HepG2 (cell line): ENCODE data around the gene ZNF853. TPM values are rescaled to one million over a fixed set of nuclear protein-coding genes. Genes with fewer than 3 reads are reported as not detected.
A peak's percentile ranks its signal among the peaks of the same experiment; 100 is the strongest.

Experiments used
- FOSL2 ChIP-seq: sonication (generic); formaldehyde crosslinking; IDR thresholded peaks from 2 replicates; pipeline ENCODE4 v1.4.0; 2020; ENCODE audit warnings: missing genetic modification reagents
- GATAD1 ChIP-seq: IDR thresholded peaks from 2 replicates; pipeline ENCODE4 v1.6.1; 2016; ENCODE audit warnings: missing genetic modification reagents, missing compliant biosample characterization
- HOXA5 ChIP-seq: sonication (generic); formaldehyde crosslinking; IDR thresholded peaks from 2 replicates; pipeline ENCODE4 v1.4.0; 2020; ENCODE audit warnings: missing genetic modification reagents
- ISX ChIP-seq: sonication (generic); formaldehyde crosslinking; conservative IDR thresholded peaks from 2 replicates; pipeline ENCODE4 v1.5.0; 2020; ENCODE audit warnings: missing genetic modification reagents
- KDM3A ChIP-seq: IDR thresholded peaks from 2 replicates; pipeline ENCODE4 v1.6.1; 2018; ENCODE audit warnings: low read depth, missing compliant biosample characterization
- KDM4B ChIP-seq: sonication (generic); formaldehyde crosslinking; IDR thresholded peaks from 2 replicates; pipeline ENCODE4 v1.4.0; 2020; ENCODE audit warnings: missing genetic modification reagents
- KLF13 ChIP-seq: sonication (generic); formaldehyde crosslinking; IDR thresholded peaks from 2 replicates; pipeline ENCODE4 v1.4.0; 2020; ENCODE audit warnings: mild to moderate bottlenecking, missing genetic modification reagents
- MED1 ChIP-seq: sonication (generic); formaldehyde crosslinking; IDR thresholded peaks from 2 replicates; pipeline ENCODE4 v1.4.0; 2020; ENCODE audit warnings: missing genetic modification reagents
- NFIB ChIP-seq: sonication (generic); formaldehyde crosslinking; IDR thresholded peaks from 2 replicates; pipeline ENCODE4 v1.9.0; 2021; ENCODE audit warnings: missing genetic modification reagents, mild to moderate bottlenecking, borderline replicate concordance
- POLR2G ChIP-seq: fragments of 200-400 bp; formaldehyde crosslinking; IDR thresholded peaks from 2 replicates; pipeline ENCODE4 v1.6.1; 2018; ENCODE audit warnings: mild to moderate bottlenecking, low read depth, low read length, moderate library complexity
- RBM22 ChIP-seq: fragments of 200-400 bp; formaldehyde crosslinking; optimal IDR thresholded peaks from 2 replicates; pipeline ENCODE3; 2017; ENCODE audit warnings: mild to moderate bottlenecking, low read length, moderate library complexity
- ZNF333 ChIP-seq: sonication (generic); formaldehyde crosslinking; IDR thresholded peaks from 2 replicates; pipeline ENCODE4 v1.4.0; 2020; ENCODE audit warnings: mild to moderate bottlenecking, missing genetic modification reagents, borderline replicate concordance
- ZNF777 ChIP-seq: sonication (generic); formaldehyde crosslinking; IDR thresholded peaks from 2 replicates; pipeline ENCODE4 v1.4.0; 2020; ENCODE audit warnings: missing genetic modification reagents
- polyA plus RNA-seq, 8 experiments: library from polyadenylated mRNA; depleted of rRNA in 3 of 8; stranded (reverse) in 7 of 8; unstranded in 1 of 8; fragments of >200 nt; fragmentation: Illumina TruSeq in 4 of 8; extraction: Trizol in 4 of 8; gene quantifications; 2 replicates each; pipeline versions ENCODE4 v1.2.1 to v1.2.3, GENCODE V29; 2011 to 2016; ENCODE audit warnings: low read depth in 4 of 8, missing spikeins in 1 of 8, mixed read lengths in 1 of 8; ENCODE audit not compliant: insufficient read depth in 1 of 8
- total RNA-seq, 5 experiments: library from RNA; depleted of rRNA; stranded (reverse); fragments of >200 nt; fragmentation: Illumina TruSeq; extraction: Trizol; gene quantifications; 2 replicates each; pipeline ENCODE4 v1.2.3, GENCODE V29; 2016; ENCODE audit warnings: low read depth in 1 of 5
- TF ChIP-seq, protein P1 (sequence below): sonication (generic); formaldehyde crosslinking; IDR thresholded peaks from 2 replicates; pipeline ENCODE4 v1.9.0; 2021; ENCODE audit warnings: missing genetic modification reagents, borderline replicate concordance
- TF ChIP-seq, protein P2 (sequence below): IDR thresholded peaks from 2 replicates; pipeline ENCODE4 v1.6.1; 2016; ENCODE audit warnings: mild to moderate bottlenecking
- TF ChIP-seq, protein P3 (sequence below), 2 experiments: sonication (generic) in 1 of 2; formaldehyde crosslinking in 1 of 2; IDR thresholded peaks; 2 replicates each; pipeline versions ENCODE4 v1.5.1 to v1.6.1; 2011 to 2020; ENCODE audit warnings: borderline replicate concordance in 1 of 2, low read depth in 1 of 2, low read length in 1 of 2, mild to moderate bottlenecking in 1 of 2, missing genetic modification reagents in 1 of 2, moderate library complexity in 1 of 2
- TF ChIP-seq, protein P4 (sequence below): sonication (generic); formaldehyde crosslinking; IDR thresholded peaks from 2 replicates; pipeline ENCODE4 v1.5.0; 2020; ENCODE audit warnings: missing genetic modification reagents
- TF ChIP-seq, protein P5 (sequence below): sonication (generic); formaldehyde crosslinking; IDR thresholded peaks from 2 replicates; pipeline ENCODE4 v1.4.0; 2020; ENCODE audit warnings: missing genetic modification reagents, borderline replicate concordance

The ZNF853 gene
- total and polyA plus RNA-seq, 2 of the 13 experiments (the other 11 are each of a cell fraction or from before 2014, with no cell fraction given): 2.1 to 6.2 TPM

DNA sequence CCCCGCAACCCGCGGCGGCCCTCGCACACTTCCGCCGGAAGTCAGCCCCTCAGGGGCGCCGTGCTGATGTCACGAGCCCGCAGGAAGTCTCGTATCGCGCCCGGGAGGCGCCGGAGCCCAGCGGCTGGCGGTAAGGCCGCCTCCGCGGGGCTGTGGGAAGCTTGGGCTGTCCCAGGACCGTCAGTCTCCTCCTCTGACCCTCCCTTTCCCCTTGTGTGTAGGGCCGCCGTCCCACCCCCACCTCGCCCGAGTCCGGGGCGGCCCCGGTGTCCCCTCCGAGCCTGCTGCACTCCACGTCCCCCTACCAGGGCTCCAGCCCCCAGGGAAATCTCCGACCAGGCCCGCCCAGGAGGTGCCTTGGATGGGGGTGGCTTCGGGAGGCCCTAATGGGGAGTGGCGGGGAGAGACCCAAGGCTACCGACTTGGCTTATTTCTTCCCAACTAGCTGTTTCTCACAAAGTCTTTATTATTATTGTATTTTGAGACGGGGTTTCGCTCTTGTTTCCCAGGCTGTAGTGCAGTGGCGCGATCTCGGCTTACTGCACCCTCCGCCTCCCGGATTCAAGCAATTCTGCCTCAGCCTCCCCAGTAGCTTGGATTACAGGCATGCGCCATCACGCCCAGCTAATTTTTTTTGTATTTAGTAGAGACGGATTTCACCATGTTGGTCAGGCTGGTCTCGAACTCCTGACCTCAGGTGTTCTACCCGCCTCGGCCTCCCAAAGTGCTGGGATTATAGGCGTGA lies 37.9 kb upstream of the ZNF853 start, which contains the start of gene ZDHHC4 (continued):
- TF ChIP-seq, protein P1, sequence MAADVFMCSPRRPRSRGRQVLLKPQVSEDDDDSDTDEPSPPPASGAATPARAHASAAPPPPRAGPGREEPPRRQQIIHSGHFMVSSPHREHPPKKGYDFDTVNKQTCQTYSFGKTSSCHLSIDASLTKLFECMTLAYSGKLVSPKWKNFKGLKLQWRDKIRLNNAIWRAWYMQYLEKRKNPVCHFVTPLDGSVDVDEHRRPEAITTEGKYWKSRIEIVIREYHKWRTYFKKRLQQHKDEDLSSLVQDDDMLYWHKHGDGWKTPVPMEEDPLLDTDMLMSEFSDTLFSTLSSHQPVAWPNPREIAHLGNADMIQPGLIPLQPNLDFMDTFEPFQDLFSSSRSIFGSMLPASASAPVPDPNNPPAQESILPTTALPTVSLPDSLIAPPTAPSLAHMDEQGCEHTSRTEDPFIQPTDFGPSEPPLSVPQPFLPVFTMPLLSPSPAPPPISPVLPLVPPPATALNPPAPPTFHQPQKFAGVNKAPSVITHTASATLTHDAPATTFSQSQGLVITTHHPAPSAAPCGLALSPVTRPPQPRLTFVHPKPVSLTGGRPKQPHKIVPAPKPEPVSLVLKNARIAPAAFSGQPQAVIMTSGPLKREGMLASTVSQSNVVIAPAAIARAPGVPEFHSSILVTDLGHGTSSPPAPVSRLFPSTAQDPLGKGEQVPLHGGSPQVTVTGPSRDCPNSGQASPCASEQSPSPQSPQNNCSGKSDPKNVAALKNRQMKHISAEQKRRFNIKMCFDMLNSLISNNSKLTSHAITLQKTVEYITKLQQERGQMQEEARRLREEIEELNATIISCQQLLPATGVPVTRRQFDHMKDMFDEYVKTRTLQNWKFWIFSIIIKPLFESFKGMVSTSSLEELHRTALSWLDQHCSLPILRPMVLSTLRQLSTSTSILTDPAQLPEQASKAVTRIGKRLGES (CRISPR knock-in tag): no peak
- TF ChIP-seq ISX (no peak), POLR2G (peak; percentile 95), KLF13 (no peak), RBM22 (peak; percentile 57), MED1 (CRISPR knock-in tag) (peak; percentile 84), ZNF333 (0 out of 2 replicates have a peak, but pooled peaks have one; percentile 8), NFIB (CRISPR knock-in tag) (no peak), HOXA5 (CRISPR knock-in tag) (peak; percentile 46; the same call in 1 of the 2 replicates), KDM4B (CRISPR knock-in tag) (peak; percentile 95; the same call in 1 of the 2 replicates), ZNF777 (peak; percentile 38; the same call in 1 of the 2 replicates), GATAD1 (CRISPR knock-in tag) (peak; percentile 89), FOSL2 (peak; percentile 64), KDM3A (CRISPR knock-in tag) (0 out of 2 replicates have a peak, but pooled peaks have one; percentile 50)
- TF ChIP-seq, protein P2, sequence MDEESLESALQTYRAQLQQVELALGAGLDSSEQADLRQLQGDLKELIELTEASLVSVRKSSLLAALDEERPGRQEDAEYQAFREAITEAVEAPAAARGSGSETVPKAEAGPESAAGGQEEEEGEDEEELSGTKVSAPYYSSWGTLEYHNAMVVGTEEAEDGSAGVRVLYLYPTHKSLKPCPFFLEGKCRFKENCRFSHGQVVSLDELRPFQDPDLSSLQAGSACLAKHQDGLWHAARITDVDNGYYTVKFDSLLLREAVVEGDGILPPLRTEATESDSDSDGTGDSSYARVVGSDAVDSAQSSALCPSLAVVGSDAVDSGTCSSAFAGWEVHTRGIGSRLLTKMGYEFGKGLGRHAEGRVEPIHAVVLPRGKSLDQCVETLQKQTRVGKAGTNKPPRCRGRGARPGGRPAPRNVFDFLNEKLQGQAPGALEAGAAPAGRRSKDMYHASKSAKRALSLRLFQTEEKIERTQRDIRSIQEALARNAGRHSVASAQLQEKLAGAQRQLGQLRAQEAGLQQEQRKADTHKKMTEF (CRISPR knock-in tag): peak; percentile 61; the same call in 1 of the 2 replicates
- TF ChIP-seq, protein P3, sequence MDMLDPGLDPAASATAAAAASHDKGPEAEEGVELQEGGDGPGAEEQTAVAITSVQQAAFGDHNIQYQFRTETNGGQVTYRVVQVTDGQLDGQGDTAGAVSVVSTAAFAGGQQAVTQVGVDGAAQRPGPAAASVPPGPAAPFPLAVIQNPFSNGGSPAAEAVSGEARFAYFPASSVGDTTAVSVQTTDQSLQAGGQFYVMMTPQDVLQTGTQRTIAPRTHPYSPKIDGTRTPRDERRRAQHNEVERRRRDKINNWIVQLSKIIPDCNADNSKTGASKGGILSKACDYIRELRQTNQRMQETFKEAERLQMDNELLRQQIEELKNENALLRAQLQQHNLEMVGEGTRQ (IDR thresholded peaks at IDR 0.05; ENCODE audit: low read depth, low read length): no peak
- TF ChIP-seq, protein P3 (CRISPR knock-in tag; IDR thresholded peaks at IDR 0.05; ENCODE audit: borderline replicate concordance): peak; percentile 49
- TF ChIP-seq, protein P4, sequence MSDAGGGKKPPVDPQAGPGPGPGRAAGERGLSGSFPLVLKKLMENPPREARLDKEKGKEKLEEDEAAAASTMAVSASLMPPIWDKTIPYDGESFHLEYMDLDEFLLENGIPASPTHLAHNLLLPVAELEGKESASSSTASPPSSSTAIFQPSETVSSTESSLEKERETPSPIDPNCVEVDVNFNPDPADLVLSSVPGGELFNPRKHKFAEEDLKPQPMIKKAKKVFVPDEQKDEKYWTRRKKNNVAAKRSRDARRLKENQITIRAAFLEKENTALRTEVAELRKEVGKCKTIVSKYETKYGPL (CRISPR knock-in tag): no peak
- TF ChIP-seq, protein P5, sequence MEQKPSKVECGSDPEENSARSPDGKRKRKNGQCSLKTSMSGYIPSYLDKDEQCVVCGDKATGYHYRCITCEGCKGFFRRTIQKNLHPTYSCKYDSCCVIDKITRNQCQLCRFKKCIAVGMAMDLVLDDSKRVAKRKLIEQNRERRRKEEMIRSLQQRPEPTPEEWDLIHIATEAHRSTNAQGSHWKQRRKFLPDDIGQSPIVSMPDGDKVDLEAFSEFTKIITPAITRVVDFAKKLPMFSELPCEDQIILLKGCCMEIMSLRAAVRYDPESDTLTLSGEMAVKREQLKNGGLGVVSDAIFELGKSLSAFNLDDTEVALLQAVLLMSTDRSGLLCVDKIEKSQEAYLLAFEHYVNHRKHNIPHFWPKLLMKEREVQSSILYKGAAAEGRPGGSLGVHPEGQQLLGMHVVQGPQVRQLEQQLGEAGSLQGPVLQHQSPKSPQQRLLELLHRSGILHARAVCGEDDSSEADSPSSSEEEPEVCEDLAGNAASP (CRISPR knock-in tag): peak; percentile 75; the same call in 1 of the 2 replicates
